ENCODE measurements around the gene RNF138. TPM values are rescaled to one million over a fixed set of nuclear protein-coding genes. Genes with fewer than 3 reads are reported as not detected.
"Not testable (repeated sequence)": the region's sequence is repeated elsewhere in the genome, so short reads cannot be mapped to it uniquely, and the experiment has no call there.

The RNF138 gene
- total RNA-seq, 4 donors from 2014 or later = 18.3 to 32.2 (median 28.5) TPM

DNA sequence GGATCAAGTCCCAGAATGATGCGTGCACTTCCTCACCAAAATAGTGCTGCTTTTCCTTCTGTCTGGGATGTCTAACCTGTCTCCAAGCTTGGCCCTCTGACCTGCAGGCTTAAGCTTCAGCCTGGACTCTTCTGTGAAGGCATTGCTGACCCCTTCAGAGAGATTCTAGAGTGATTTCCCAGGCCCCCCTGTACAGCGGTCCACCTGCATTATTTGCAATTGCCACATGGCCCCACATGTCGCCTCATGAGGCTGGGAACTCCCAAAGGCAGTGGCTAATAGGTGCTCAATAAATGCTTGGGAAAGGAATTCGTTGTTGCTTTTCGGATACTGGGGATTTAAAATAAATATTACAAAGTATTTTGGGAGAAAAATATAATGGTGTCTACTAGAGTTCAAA, 65.9 kb downstream of the RNF138 start:
- H3K4me3 ChIP-seq = no peak overlapping the region
- H3K36me3 ChIP-seq = no peaks in the 10 kb centered on the region
- DNase-seq = no peak
- H3K9me3 ChIP-seq = no peaks in the 10 kb centered on the region
- H3K4me1 ChIP-seq = peaks cover 0 to 29% (median 14%) of the 10 kb centered on the region in 4 donors
- TF ChIP-seq, protein P1, sequence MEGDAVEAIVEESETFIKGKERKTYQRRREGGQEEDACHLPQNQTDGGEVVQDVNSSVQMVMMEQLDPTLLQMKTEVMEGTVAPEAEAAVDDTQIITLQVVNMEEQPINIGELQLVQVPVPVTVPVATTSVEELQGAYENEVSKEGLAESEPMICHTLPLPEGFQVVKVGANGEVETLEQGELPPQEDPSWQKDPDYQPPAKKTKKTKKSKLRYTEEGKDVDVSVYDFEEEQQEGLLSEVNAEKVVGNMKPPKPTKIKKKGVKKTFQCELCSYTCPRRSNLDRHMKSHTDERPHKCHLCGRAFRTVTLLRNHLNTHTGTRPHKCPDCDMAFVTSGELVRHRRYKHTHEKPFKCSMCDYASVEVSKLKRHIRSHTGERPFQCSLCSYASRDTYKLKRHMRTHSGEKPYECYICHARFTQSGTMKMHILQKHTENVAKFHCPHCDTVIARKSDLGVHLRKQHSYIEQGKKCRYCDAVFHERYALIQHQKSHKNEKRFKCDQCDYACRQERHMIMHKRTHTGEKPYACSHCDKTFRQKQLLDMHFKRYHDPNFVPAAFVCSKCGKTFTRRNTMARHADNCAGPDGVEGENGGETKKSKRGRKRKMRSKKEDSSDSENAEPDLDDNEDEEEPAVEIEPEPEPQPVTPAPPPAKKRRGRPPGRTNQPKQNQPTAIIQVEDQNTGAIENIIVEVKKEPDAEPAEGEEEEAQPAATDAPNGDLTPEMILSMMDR (IDR thresholded peaks at IDR 0.05) = no peak
- TF ChIP-seq POLR2A (IDR thresholded peaks at IDR 0.05) = no peak
- no peak for TF ChIP-seq POLR2AphosphoS5 (IDR thresholded peaks at IDR 0.05)
- no peak for TF ChIP-seq EP300 (IDR thresholded peaks at IDR 0.05; ENCODE audit: low read depth)
- H3K27ac ChIP-seq = no peak overlapping the region
- 55 to 66% methylated on average over 4 to 5 of the region's 5 CpGs for WGBS, 2 donors (ENCODE audit: low coverage in 1 of 2)
- in situ Hi-C loops (cut with MboI; ENCODE audit: low pct_ligation_motif_present in 1 of 4, low pct_unique_long_range_greater_than_20kb in 1 of 4, low sequenced_read_pairs in 3 of 4) (loop anchor here in 3 of 4 donors (5.0 to 25.0 kb wide), 4 partner anchors 305 to 397 kb away; partner anchors contain the start of gene GAREM1 (in 2 of the 3)), intact Hi-C loops (cut with DNase I; ENCODE audit: low total_unique reads) (loop anchor here (5.0 kb wide), 1 partner anchor 395 kb away; no protein-coding TSS in a partner anchor)
- no peaks in the 10 kb centered on the region for H3K27me3 ChIP-seq

DNA sequence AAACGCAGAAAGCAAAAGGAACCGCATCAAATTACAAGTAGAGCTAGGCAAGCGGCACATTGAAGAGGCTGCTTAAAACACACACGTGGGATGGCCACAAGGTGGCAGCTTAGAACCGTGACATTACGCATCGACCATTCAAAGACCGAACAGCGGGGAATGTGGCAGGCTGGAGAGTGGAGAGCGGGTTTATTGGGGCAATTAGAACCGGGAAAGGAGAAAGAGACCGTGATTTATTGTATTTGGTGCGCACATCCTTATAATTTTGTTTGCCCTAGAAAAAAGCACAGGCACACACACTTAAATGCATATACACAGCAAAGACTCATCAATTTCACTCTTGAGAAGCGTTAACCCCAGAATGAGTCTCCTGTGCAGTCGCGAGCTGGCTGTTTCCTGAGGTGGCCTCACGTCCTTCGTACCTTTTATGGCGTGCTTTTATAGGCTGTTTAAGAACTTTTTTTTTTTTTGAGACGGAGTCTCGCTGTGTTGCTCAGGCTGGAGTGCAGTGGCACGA, 66.5 kb downstream of the RNF138 start:
- WGBS, 2 donors (ENCODE audit: low coverage in 1 of 2) = 0 to 2% methylated on average over 13 to 22 of the region's 22 CpGs
- peak overlapping the region; percentile 62 to 75 (median 66) for H3K27ac ChIP-seq
- in situ Hi-C loops (cut with MboI; ENCODE audit: low pct_ligation_motif_present in 1 of 4, low pct_unique_long_range_greater_than_20kb in 1 of 4, low sequenced_read_pairs in 3 of 4) = loop anchor here in 3 of 4 donors (5.0 to 25.0 kb wide), 4 partner anchors 304 to 397 kb away; partner anchors contain the start of gene GAREM1 (in 2 of the 3)

DNA sequence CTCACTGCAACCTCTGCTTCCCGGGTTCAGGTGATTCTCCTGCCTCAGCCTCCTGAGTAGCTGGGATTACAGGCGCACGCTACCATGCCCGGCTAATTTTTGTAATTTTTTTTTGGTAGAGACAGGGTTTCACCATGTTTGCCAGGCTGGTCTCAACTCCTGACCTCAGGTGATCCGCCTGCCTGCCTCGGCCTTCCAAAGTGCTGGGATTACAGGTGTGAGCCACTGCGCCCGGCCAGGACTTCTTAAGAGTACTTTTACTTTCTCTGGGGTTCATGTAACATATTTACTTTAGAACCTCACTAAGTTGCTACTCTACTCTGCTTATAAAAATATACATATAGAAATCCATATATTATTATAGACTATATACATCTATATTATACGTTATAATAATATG, 67.0 kb downstream of the RNF138 start:
- not testable (repeated sequence) for H3K36me3 ChIP-seq, H3K9me3 ChIP-seq, H3K27me3 ChIP-seq
- Histone ChIP-seq H3K27ac (peak overlapping the region; percentile 62 to 75 (median 66)), H3K4me3 (peak overlapping the region in 3 of 4 donors; percentile 15 to 47 (median 21)), H3K4me1 (peaks cover 0 to 29% (median 14%) of the 10 kb centered on the region in 4 donors)
- DNase-seq = peak; percentile 21
- peak; percentile 37 for TF ChIP-seq POLR2A (IDR thresholded peaks at IDR 0.05)
- intact Hi-C loops (cut with DNase I; ENCODE audit: low total_unique reads) = loop anchor here (5.0 kb wide), 1 partner anchor 394 kb away; no protein-coding TSS in a partner anchor
- in situ Hi-C loops (cut with MboI; ENCODE audit: low pct_ligation_motif_present in 1 of 4, low pct_unique_long_range_greater_than_20kb in 1 of 4, low sequenced_read_pairs in 3 of 4) = loop anchor here in 3 of 4 donors (5.0 to 25.0 kb wide), 4 partner anchors 304 to 396 kb away; partner anchors contain the start of gene GAREM1 (in 2 of the 3)
- WGBS, 2 donors (ENCODE audit: low coverage in 1 of 2) = 43 to 52% methylated on average over 8 to 9 of the region's 9 CpGs

More for the DNA sequence above, 66.5 kb downstream of the RNF138 start:
- H3K36me3 ChIP-seq = no peaks in the 10 kb centered on the region
- no peaks in the 10 kb centered on the region for H3K9me3 ChIP-seq
- H3K27me3 ChIP-seq = no peaks in the 10 kb centered on the region
- TF ChIP-seq, protein P1 (IDR thresholded peaks at IDR 0.05) = peak; percentile 75 to 95 (median 83)
- TF ChIP-seq POLR2AphosphoS5 (IDR thresholded peaks at IDR 0.05) = no peak
- intact Hi-C loops (cut with DNase I; ENCODE audit: low total_unique reads) = loop anchor here (5.0 kb wide), 1 partner anchor 394 kb away; no protein-coding TSS in a partner anchor
- peaks cover 0 to 29% (median 14%) of the 10 kb centered on the region in 4 donors for H3K4me1 ChIP-seq
- peak overlapping the region in 3 of 4 donors; percentile 15 to 47 (median 21) for H3K4me3 ChIP-seq
- peak; percentile 87 for DNase-seq

DNA sequence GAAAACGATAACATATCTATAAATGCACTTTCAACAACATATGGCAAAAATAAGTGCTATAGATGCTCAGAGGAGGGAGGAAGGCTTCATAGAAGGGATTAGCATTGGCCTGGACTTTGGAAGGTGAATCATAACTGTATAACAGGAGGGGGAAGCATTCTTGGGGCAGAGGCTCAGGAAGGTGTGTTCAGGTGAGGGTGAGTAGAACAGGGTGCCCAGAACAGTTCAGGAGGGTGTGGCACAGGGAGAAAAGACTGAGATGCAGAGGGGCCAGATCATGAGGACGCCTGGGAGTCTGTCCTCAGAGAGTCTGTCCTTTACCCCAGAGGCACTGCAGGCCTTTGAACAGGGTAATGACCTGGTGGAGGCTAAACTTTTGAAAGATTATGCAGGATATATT, 68.9 kb downstream of the RNF138 start:
- 45 to 53% methylated on average over 2 of the region's 2 CpGs for WGBS, 2 donors (ENCODE audit: low coverage in 1 of 2)
- Histone ChIP-seq H3K27me3 (no peaks in the 10 kb centered on the region), H3K4me3 (no peak overlapping the region), H3K9me3 (no peaks in the 10 kb centered on the region), H3K36me3 (no peaks in the 10 kb centered on the region), H3K27ac (peak overlapping the region; percentile 60 to 75 (median 66)), H3K4me1 (peaks cover 0 to 29% (median 14%) of the 10 kb centered on the region in 4 donors)
- in situ Hi-C loops (cut with MboI; ENCODE audit: low pct_ligation_motif_present in 1 of 4, low pct_unique_long_range_greater_than_20kb in 1 of 4, low sequenced_read_pairs in 3 of 4) = loop anchor here in 2 of 4 donors (5.0 to 25.0 kb wide), 3 partner anchors 94 to 392 kb away; partner anchors contain the start of gene GAREM1 (in 1 of the 2)
- TF ChIP-seq, protein P1 (IDR thresholded peaks at IDR 0.05) = no peak
- peak in 2 of 3 donors; percentile 51 to 69 for TF ChIP-seq POLR2AphosphoS5 (IDR thresholded peaks at IDR 0.05)
- intact Hi-C loops (cut with DNase I; ENCODE audit: low total_unique reads) = loop anchor here (10.0 kb wide), 1 partner anchor 314 kb away; the partner anchor contains the start of gene GAREM1
- peak; percentile 77 for DNase-seq

Data from transverse colon (tissue), 4 donors.